Right lung (tissue), 5 donors: ENCODE results near the gene EDAR. TPM values are rescaled to one million over a fixed set of nuclear protein-coding genes. Genes with fewer than 3 reads are reported as not detected.

Source experiments
- DNase-seq, 2 donors: peaks; one replicate each; pipeline ENCODE4 v3.0.0-alpha.2; 2013
- polyA plus RNA-seq, 5 donors: library from polyadenylated mRNA; unstranded; fragments of 120-200 nt; gene quantifications; one replicate each; pipeline versions ENCODE4 v1.2.1 to v1.2.3, GENCODE V29; 2013; ENCODE audit warnings: inconsistent platforms in 1 of 5, low replicate concordance in 1 of 5; ENCODE audit not compliant: insufficient read length in 5 of 5, insufficient read depth in 1 of 5

EDAR gene
- polyA plus RNA-seq, 5 donors = 4.3 to 7.2 (median 6.2) TPM

GRCh38 chr2:108925286-108925685 is 63.7 kb downstream of the EDAR start:
- DNase-seq = no peak

GRCh38 chr2:108924580-108925251 is 64.3 kb downstream of the EDAR start:
- DNase-seq = no peak

DNA sequence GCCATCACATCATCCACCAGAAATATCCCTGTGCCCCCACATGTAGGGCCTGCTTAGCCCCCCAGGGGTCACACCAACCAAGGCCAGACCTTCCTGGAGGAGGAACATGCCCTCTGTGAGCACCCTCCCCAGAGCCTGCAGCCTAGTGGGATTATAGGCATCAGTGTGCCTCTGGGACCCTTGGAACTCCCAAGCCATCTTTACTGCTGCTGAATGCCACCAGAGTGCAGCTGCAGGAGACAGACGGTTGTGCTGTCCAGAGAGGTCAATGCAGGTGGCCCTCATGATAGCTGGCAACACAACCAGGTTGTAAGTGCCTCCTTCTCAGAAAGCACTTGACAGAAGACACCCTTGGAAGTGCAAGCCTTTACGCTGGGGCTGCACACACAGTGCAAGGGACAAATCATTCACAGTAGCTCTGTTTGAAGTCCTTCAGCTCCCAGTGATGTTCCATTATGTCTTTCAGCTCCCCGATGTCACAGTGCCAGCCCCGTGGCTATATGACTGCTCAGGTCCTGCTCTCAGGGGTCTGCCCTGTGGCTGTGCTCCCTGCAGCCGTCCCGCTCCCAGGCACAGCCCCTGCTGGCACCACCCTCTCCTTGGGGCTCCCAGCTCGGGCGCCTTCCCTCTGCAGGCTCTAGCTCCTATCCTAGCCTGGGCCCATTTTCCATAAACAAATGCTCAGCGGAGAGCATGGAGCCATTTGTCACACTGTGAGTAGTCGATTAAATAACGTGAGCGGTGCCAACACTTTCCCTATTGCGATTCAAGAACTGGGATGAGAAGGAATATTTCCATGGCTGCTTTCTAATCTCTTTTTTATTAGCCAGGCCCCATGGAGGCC is 65.1 kb downstream of the EDAR start:
- DNase-seq = no peak

GRCh38 chr2:108923019-108923700 is 65.9 kb downstream of the EDAR start:
- no peak for DNase-seq

- DNase-seq = no peak
Measured at GRCh38 chr2:108922141-108922915, 66.7 kb downstream of the EDAR start.

- DNase-seq = no peak
Measured at GRCh38 chr2:108921096-108922030, 67.7 kb downstream of the EDAR start.

- DNase-seq = no peak
Measured at GRCh38 chr2:108920686-108921085, 68.3 kb downstream of the EDAR start.

DNA sequence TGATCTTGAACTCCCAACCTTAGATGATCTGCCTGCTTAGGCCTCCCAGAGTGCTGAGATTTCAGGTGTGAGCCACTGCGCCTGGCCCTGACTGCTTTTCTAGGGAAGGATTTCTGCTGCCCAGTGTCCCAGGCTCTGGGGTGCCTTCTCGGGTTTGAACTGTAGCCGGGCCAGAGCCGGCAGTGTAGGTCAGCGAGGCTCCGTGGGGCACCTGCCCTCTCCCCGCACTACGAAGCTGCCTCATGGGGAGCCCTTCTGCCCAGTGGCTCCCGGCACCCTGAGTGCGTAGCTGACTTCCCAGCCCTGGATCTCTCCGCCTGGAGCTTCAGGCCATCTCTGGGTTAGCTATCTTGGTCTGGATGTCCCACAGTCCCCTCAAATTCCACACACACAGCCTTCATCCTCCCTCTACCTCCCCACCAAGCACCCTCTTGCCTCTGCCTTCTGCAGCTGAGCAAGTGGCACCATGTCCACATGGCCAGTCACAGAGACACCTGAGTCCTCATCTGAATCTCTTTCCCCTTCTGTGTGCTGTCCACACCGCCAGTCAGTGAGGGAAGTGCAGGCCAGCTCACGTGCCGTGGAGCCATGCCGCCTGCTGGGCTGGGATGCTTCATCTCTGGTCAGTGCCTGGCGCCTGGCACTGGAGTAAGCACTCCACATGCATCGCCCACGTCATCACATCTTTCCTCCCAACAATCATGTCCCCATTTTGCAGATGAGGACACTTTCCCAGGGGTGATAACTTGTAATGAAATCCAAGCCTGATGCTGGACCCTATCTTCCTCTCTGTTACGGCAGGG is 69.2 kb downstream of the EDAR start:
- DNase-seq = no peak

DNA sequence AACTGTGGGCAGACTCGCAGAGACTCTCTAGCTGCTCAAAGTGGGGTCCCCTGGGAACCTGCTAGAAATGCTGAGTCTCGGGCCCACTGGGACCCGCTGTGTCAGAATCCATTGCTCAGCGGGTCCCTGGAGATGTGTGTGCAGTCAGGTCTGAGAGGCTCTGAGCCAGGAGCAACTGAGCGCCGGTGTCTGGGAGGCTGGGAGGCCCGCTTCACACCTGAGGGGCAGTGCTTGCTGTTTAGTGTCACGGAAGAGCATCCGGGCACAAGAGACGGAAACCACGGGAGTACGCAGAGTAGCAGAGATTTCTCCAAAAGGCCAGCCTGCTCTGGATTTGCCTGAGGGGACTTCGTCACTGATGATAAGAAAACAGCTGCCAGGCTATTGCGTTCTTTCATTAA is 70.1 kb downstream of the EDAR start:
- no peak for DNase-seq

DNA sequence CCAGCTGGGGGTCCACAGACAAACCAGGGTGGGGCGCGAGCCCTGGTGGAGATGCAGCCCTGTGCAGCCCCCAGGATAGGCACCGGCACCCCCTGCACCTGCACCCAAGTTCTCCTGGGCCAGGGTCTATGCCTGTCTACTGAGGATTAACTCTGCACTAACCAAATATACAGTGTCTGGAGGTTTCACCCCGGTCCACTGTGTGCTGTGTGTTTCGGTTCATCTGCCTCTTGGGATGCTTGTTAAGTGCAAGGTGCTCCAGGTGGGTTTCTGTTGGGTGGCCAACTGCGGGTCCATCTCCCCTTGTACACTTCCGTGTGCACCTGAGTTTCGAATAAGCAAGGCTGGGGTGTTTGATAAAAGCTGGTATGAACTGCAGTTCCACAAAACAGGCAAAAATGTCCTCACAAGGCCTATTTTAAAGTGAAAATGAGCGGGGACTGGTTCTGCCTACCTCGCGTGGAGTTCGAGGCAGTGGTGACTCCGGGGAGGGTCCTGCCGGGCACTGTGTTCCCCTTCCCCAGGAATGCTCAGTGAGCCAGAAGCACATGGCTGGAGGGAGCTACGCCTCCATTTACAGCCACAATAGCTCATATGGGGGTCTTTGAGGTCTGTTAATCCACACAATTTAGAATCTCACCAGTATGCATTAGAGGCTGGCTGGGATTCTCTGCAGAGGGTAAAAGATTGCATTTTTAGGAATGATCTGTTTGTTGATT is 70.7 kb downstream of the EDAR start:
- DNase-seq = no peak

GRCh38 chr2:108917526-108917925 is 71.5 kb downstream of the EDAR start:
- no peak for DNase-seq

GRCh38 chr2:108916796-108917421 is 72.1 kb downstream of the EDAR start:
- DNase-seq = no peak

DNA sequence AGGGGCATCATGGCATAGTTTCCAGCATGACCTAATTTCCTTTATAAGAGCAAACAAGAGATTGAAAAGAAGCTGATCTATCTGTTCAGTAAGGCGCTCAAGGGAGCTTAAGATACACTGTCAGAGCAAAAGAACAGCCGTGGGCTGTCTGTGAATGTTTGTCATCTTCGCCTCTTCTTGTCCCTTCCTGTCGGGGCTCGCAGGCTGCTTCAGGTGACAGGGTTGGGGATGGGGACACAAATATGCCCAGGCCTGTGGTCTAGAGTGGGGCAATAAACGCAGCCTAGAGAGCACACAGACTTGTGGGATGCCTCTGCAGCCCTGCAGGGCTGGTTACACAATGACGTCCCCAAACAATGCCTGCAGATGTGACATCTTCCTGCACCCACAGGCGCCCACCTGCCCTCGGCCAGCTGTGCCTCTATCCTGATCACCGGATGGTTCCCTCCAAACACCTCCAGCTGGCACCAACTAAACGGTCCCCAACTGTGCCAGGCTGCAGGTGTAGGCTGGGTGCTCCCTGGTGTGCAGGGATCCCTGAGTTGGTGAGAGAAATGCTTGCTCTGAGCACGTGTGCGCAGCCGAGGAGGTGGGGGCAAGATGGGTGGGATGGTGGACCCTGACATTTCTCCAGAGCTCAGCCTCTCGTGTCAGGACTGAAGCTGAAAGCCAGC is 72.8 kb downstream of the EDAR start:
- no peak for DNase-seq

DNA sequence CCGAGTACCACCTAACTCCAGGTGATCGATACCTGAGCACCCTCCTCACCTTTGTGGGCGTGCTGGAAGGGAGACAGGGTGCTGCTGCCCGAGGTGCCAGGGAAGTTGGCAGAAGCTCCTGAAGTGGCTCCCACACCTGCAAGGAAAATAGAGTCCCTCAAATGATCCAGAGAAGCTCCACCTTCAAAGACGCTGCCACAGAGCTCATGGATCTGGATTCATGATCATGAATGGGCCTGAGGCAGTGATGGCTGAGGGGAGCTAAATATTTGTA is 76.5 kb downstream of the EDAR start:
- DNase-seq = no peak

DNA sequence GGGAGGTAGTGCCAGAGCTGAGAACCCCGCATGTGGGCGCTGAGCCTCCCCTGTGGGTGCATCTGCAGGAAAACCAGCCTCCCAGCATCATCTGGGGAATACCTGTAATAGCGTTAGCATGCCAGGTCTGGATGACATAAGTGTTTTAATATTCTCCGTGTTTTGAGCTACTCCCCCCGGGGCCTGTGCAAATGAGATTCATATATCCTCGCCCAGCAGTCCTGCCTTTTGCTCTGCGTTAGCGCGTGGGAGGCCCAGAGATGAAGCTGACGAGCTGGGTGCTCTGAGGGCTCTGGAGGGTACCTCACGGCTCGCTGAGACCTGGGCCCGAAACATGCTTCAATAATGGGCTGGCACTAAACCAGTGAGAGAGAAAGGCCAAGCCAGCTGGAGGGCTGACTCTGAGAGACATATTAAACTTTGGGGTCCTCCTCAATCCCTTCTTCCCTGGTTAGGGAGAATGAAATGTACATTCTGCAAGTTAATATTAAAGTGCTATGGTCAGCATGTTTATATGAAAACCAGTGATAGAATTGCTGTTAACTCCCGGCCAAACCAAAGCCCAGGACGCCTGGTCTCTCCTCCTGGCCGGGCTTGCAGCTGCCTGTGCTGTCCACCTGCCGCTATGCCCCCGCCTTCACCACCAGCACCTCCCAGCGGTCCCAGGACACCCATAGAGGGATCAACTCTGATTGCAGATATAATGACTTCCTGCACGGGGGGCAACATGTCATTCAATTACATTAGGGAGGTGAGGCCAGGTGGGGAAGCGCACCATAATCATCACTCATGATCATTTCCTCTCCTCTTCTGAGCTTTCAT is 77.0 kb downstream of the EDAR start:
- DNase-seq = no peak

- no peak for DNase-seq
Measured at GRCh38 chr2:108911401-108911800, 77.6 kb downstream of the EDAR start.
